HG02981 (cell line): ENCODE results near the gene MMP25.
"Not testable (repeated sequence)": the region's sequence is repeated elsewhere in the genome, so short reads cannot be mapped to it uniquely, and the experiment has no call there.

Experiments
- ATAC-seq: cut with Tn5 transposase; IDR thresholded peaks from one replicate; pipeline ENCODE4 v1.9.1; 2021; ENCODE audit warnings: mild to moderate bottlenecking, moderate library complexity; ENCODE audit not compliant: unreplicated experiment

MMP25 gene

GRCh38 chr16:3028716-3029319 lies 17.5 kb upstream of the MMP25 start:
- ATAC-seq: no peak

GRCh38 chr16:3029491-3030221 lies 16.7 kb upstream of the MMP25 start:
- ATAC-seq: no peak

- no peak for ATAC-seq
These were observed 15.8 kb upstream of the MMP25 start for GRCh38 chr16:3030222-3031212.

GRCh38 chr16:3032624-3033023 lies 13.7 kb upstream of the MMP25 start:
- ATAC-seq: no peak

GRCh38 chr16:3035289-3035971 lies 10.9 kb upstream of the MMP25 start:
- ATAC-seq: no peak

- ATAC-seq: no peak
These were observed 10.2 kb upstream of the MMP25 start for GRCh38 chr16:3035972-3036725.

GRCh38 chr16:3036726-3037315 lies 9.5 kb upstream of the MMP25 start, which contains the start of gene BICDL2:
TSS of gene BICDL2 (minus strand) at chr16:3036944. CDS start at chr16:3035496, 1,448 bp downstream.
- no peak for ATAC-seq

- ATAC-seq: no peak
These were observed 8.1 kb upstream of the MMP25 start for GRCh38 chr16:3038256-3038655.

- ATAC-seq: no peak
These were observed 7.5 kb upstream of the MMP25 start for GRCh38 chr16:3038896-3039295.

GRCh38 chr16:3042376-3042775 lies 4.0 kb upstream of the MMP25 start:
- ATAC-seq: no peak

- ATAC-seq: no peak
These were observed 1.7 kb upstream of the MMP25 start for GRCh38 chr16:3044708-3045107.

GRCh38 chr16:3046641-3047386 lies 453 bp downstream of the MMP25 start:
- no peak for ATAC-seq

- no peak for ATAC-seq
These were observed 993 bp downstream of the MMP25 start for GRCh38 chr16:3047387-3047720.

- ATAC-seq: no peak
These were observed 3.6 kb downstream of the MMP25 start for GRCh38 chr16:3049921-3050481.

- no peak for ATAC-seq
These were observed 4.1 kb downstream of the MMP25 start for GRCh38 chr16:3050487-3050886.

GRCh38 chr16:3051009-3051408 lies 4.6 kb downstream of the MMP25 start:
- no peak for ATAC-seq

- ATAC-seq: no peak
These were observed 5.1 kb downstream of the MMP25 start for GRCh38 chr16:3051494-3051893.

- ATAC-seq: not testable (repeated sequence)
These were observed 6.4 kb downstream of the MMP25 start for GRCh38 chr16:3052571-3053329.
